A204.1 (cell line): Measurements from ENCODE around the gene GSE1.
"Not testable (repeated sequence)": the region's sequence is repeated elsewhere in the genome, so short reads cannot be mapped to it uniquely, and the experiment has no call there.

Experiments
- FAIRE-seq: peaks from 2 replicates; lab custom pipeline; 2012; peaks lifted over from hg19 to GRCh38; lab: Jason Lieb, UNC

GSE1 gene

GRCh38 chr16:85592277-85592676 is 20.8 kb upstream of the GSE1 start:
- FAIRE-seq = not testable (repeated sequence)

GRCh38 chr16:85592700-85593493 is 20.2 kb upstream of the GSE1 start:
- no peak for FAIRE-seq

GRCh38 chr16:85593494-85594221 is 19.5 kb upstream of the GSE1 start:
- no peak for FAIRE-seq

- FAIRE-seq = no peak
Observed at GRCh38 chr16:85594273-85594977, 18.7 kb upstream of the GSE1 start.

- FAIRE-seq = no peak
Observed at GRCh38 chr16:85594978-85595661, 18.0 kb upstream of the GSE1 start.

GRCh38 chr16:85595812-85596502 is 17.2 kb upstream of the GSE1 start:
- FAIRE-seq = no peak

GRCh38 chr16:85598141-85598540 is 15.0 kb upstream of the GSE1 start:
- no peak for FAIRE-seq

- FAIRE-seq = no peak
Observed at GRCh38 chr16:85600078-85600477, 13.0 kb upstream of the GSE1 start.

- no peak for FAIRE-seq
Observed at GRCh38 chr16:85600530-85601271, 12.4 kb upstream of the GSE1 start.

- no peak for FAIRE-seq
Observed at GRCh38 chr16:85601272-85601639, 11.9 kb upstream of the GSE1 start.

GRCh38 chr16:85601730-85602401 is 11.3 kb upstream of the GSE1 start:
- FAIRE-seq = no peak

- no peak for FAIRE-seq
Observed at GRCh38 chr16:85602402-85603202, 10.5 kb upstream of the GSE1 start.

- no peak for FAIRE-seq
Observed at GRCh38 chr16:85603203-85603755, 9.8 kb upstream of the GSE1 start.

- FAIRE-seq = no peak
Observed at GRCh38 chr16:85604145-85604705, 8.9 kb upstream of the GSE1 start.

GRCh38 chr16:85605051-85605911 is 7.8 kb upstream of the GSE1 start:
- no peak for FAIRE-seq

GRCh38 chr16:85605912-85606841 is 6.9 kb upstream of the GSE1 start:
- no peak for FAIRE-seq

- FAIRE-seq = no peak
Observed at GRCh38 chr16:85606904-85607303, 6.2 kb upstream of the GSE1 start.
